Upper lobe of left lung (tissue), 4 donors: ENCODE measurements around the gene PDE4B.

ENCODE experiments used
- EP300 ChIP-seq, 4 donors: sonication (generic); formaldehyde crosslinking; IDR thresholded peaks; one replicate each; pipeline ENCODE4 v1.5.1; 2017; ENCODE audit warnings: antibody characterized with exemption in 4 of 4, control low read depth in 2 of 4
- POLR2A ChIP-seq, 4 donors: fragments of 450-650 bp; IDR thresholded peaks; one replicate each; pipeline ENCODE4 v1.5.1; 2016 to 2017; ENCODE audit warnings: antibody characterized with exemption in 4 of 4, mild to moderate bottlenecking in 2 of 4
- TF ChIP-seq, protein P1 (sequence below), 6 experiments: fragments of 450-650 bp in 4 of 6; fragments of 200-600 bp in 2 of 6; sonication (generic) in 2 of 6; IDR thresholded peaks; one replicate each; pipeline ENCODE4 v1.5.1; 2016 to 2019; ENCODE audit warnings: antibody characterized with exemption in 6 of 6

DNA sequence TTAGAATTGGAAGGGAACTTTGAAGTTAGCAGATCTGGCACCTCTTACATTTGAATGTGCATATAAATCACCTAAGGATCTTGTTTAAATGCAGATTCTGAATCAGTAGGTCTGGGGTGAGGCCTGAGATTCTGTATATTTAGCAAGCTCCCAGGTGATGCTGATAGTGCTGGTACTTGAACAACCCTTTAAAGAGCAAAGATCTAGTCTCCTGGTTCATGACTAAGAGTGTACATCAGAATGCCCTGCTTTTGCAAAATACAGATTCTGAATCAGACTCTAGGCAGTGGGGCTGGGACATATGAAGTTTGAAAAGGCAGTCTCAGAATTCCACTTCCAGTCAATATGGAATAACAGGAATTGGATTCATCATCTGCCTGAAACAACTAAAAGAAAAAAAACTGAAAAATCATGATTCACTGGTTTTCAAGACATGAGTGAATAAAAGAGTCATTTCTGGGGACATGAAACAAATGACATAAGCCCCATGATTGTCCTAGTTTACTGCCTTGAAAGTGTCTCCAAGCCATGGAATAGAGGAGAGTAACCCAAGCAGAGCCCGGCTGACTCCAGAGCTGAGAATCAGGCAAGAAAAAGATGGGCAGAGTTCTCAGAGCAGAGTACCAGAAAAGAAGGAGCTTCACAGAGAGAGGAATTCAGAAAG lies 591.7 kb downstream of the PDE4B start:
- TF ChIP-seq, protein P1, sequence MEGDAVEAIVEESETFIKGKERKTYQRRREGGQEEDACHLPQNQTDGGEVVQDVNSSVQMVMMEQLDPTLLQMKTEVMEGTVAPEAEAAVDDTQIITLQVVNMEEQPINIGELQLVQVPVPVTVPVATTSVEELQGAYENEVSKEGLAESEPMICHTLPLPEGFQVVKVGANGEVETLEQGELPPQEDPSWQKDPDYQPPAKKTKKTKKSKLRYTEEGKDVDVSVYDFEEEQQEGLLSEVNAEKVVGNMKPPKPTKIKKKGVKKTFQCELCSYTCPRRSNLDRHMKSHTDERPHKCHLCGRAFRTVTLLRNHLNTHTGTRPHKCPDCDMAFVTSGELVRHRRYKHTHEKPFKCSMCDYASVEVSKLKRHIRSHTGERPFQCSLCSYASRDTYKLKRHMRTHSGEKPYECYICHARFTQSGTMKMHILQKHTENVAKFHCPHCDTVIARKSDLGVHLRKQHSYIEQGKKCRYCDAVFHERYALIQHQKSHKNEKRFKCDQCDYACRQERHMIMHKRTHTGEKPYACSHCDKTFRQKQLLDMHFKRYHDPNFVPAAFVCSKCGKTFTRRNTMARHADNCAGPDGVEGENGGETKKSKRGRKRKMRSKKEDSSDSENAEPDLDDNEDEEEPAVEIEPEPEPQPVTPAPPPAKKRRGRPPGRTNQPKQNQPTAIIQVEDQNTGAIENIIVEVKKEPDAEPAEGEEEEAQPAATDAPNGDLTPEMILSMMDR (IDR thresholded peaks at IDR 0.05): no peak
- TF ChIP-seq POLR2A (IDR thresholded peaks at IDR 0.05): no peak
- TF ChIP-seq EP300 (IDR thresholded peaks at IDR 0.05): no peak
